Stimulated activated CD4-positive, alpha-beta T cell treated with anti-CD3 and anti-CD28 coated beads, Interleukin-15, amount 100 ng/mL, for 1 hour (primary cell): Measurements from ENCODE around the gene STK32C.

Source experiments
- DNase-seq, 2 donors: peaks; one replicate each; pipeline ENCODE4 v3.0.0-alpha.2; 2020; ENCODE audit warnings: low read depth in 1 of 2, low spot score in 1 of 2

The STK32C gene

GRCh38 chr10:132249226-132249724 lies 58.5 kb downstream of the STK32C start:
- no peak for DNase-seq

- DNase-seq: peak in 1 of 2 donors; percentile 60
Measured at GRCh38 chr10:132248455-132249225, 59.1 kb downstream of the STK32C start.

GRCh38 chr10:132247943-132248342 lies 59.8 kb downstream of the STK32C start:
- DNase-seq: no peak

GRCh38 chr10:132246296-132246695 lies 61.5 kb downstream of the STK32C start:
- no peak for DNase-seq

GRCh38 chr10:132245056-132245455 lies 62.7 kb downstream of the STK32C start:
- DNase-seq: no peak

GRCh38 chr10:132243626-132244025 lies 64.1 kb downstream of the STK32C start:
- no peak for DNase-seq

GRCh38 chr10:132243141-132243540 lies 64.6 kb downstream of the STK32C start:
- DNase-seq: no peak

- DNase-seq: no peak
Measured at GRCh38 chr10:132242103-132242840, 65.5 kb downstream of the STK32C start.

- no peak for DNase-seq
Measured at GRCh38 chr10:132241496-132241895, 66.3 kb downstream of the STK32C start.

GRCh38 chr10:132241086-132241485 lies 66.7 kb downstream of the STK32C start:
- no peak for DNase-seq

- DNase-seq: no peak
Measured at GRCh38 chr10:132240581-132240980, 67.2 kb downstream of the STK32C start.

- DNase-seq: no peak
Measured at GRCh38 chr10:132240156-132240555, 67.6 kb downstream of the STK32C start.

GRCh38 chr10:132239126-132240031 lies 68.4 kb downstream of the STK32C start:
- no peak for DNase-seq

GRCh38 chr10:132238371-132239125 lies 69.2 kb downstream of the STK32C start:
- no peak for DNase-seq

GRCh38 chr10:132237871-132238270 lies 69.9 kb downstream of the STK32C start:
- DNase-seq: no peak

- DNase-seq: no peak
Measured at GRCh38 chr10:132237396-132237795, 70.4 kb downstream of the STK32C start.

- no peak for DNase-seq
Measured at GRCh38 chr10:132236881-132237280, 70.9 kb downstream of the STK32C start.

- DNase-seq: no peak
Measured at GRCh38 chr10:132236161-132236560, 71.6 kb downstream of the STK32C start.

GRCh38 chr10:132234860-132235259 lies 72.9 kb downstream of the STK32C start:
- DNase-seq: no peak

GRCh38 chr10:132233501-132234085 lies 74.2 kb downstream of the STK32C start:
- no peak for DNase-seq
